Fibroblast of pulmonary artery (primary cell): ENCODE data around the gene DRAM1.

Experiments
- DNase-seq: peaks from one replicate; pipeline ENCODE4 v3.0.0-alpha.2; 2010; ENCODE audit warnings: low read depth
- H3K4me3 ChIP-seq: replicated peaks from 2 replicates; pipeline ENCODE4 v1.5.1; 2011; ENCODE audit warnings: low read depth, mild to moderate bottlenecking, control low read depth, low read length, moderate library complexity
- TF ChIP-seq, protein P1 (sequence below): IDR thresholded peaks from 2 replicates; pipeline ENCODE4 v1.5.1; 2011; ENCODE audit warnings: mild to moderate bottlenecking, control low read depth, low read length, inconsistent platforms; ENCODE audit errors: missing control alignments

Gene DRAM1

DNA sequence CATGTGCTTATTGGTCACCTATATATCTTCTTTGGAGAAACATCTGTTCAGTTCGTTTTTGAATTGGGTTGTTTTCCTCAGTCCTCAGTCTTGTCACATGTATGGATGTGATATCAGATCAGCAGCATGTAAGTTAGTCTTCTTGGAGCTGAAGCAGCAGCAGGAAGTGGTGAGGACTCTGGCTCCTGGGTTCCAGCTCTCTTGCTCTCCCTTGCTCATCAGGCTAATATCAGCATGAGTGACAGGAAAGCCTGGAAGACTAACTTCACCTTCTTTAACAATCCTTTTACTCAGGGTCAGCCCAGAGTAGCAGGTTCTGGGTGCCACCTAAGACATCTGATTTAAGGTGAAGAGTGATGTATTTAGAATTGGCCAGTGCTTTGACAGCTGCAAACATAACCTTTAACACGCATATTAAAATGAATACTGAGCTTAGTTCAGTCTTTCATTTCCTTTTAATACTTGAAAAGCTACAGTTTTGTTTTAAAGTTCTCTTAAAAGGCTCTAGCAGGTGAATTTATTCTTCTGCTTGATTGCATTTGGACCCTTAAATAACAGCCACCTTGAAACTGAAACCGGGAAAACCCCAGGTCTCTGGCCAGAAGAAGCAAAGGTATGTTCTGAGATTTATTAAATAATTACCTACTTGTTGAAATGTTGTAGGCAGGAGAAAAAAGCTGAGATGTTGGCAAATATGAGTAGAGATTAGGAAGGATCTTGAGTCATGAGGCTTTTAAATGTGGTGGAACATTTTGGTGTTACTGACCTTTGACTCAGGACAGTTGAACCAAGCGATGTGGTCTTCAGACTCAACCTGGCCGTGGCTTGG, 54.3 kb downstream of the DRAM1 start:
- H3K4me3 ChIP-seq, result no peak overlapping the region
- no peak for DNase-seq
- TF ChIP-seq, protein P1, sequence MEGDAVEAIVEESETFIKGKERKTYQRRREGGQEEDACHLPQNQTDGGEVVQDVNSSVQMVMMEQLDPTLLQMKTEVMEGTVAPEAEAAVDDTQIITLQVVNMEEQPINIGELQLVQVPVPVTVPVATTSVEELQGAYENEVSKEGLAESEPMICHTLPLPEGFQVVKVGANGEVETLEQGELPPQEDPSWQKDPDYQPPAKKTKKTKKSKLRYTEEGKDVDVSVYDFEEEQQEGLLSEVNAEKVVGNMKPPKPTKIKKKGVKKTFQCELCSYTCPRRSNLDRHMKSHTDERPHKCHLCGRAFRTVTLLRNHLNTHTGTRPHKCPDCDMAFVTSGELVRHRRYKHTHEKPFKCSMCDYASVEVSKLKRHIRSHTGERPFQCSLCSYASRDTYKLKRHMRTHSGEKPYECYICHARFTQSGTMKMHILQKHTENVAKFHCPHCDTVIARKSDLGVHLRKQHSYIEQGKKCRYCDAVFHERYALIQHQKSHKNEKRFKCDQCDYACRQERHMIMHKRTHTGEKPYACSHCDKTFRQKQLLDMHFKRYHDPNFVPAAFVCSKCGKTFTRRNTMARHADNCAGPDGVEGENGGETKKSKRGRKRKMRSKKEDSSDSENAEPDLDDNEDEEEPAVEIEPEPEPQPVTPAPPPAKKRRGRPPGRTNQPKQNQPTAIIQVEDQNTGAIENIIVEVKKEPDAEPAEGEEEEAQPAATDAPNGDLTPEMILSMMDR, result no peak

DNA sequence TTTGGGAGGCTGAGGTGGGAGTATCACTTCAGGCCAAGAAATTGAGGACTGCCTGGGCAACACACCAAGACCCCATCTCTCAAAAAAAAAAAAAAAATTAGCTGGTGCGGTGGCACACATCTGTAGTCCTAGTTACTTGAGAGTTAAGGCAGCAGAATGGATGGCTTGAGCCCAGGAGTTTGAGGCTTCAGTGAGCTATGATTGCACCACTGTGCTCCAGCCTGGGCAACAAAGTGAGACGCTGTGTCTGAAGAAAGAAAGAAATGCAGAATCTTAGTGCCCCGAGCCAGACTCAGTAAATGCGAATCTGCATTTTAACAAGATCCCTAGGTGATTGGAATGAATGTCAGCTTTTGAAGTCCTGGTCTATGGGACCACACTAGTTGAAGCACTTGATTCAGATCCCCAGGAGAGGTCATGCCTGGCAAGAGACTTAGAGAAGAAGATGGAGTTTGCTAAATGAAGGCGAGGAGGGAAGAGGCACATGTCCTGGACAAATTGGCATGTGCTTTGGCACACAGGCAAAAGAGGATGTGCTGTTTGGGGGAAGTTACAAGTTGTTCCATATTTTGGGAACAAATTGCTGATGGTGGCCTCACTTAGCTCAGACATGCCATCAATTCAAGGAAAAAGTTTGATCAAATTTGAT, 56.6 kb downstream of the DRAM1 start:
- no peak overlapping the region for H3K4me3 ChIP-seq
- TF ChIP-seq, protein P1, result no peak
- no peak for DNase-seq

DNA sequence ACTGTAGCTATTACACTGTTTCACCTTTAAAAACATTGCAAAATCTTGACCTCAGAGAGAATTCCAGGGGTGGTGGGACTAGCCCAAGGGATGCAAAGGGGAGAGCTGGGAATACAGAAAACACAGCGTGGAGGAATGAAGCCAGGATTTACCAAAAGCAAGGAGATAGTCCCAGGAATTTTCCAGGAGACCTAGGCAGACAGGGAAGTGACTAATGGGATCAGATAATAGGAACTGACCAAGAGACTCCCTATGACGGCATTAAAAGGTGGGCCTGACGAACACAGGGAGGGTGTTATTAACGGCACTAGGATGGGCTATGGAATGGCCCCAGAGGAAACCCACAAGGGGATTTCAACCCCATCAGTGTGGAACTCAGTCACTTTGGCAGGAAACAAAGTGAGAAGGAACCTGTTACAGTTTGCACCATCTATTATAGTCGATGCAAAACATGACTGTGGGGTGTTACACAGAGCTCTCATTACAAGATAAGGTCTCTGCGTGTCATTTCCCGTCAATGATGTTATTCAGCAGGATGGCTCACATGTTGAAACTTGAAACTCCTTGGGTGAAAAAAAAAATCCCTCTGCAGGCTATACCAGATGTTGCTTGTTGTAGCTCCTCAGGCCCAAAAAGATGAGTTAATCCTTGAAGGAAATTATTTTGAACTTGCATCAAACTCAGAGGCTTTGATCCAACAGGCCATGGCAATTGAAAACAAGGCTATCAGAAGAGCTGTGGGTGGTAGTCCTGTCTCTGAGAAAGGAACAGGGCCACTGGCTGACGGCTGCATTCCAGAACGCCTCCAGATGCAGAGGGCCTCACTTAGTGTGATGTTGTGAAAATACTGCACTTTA, 58.7 kb downstream of the DRAM1 start:
- no peak overlapping the region for H3K4me3 ChIP-seq
- peak; percentile 98 for DNase-seq
- TF ChIP-seq, protein P1, result no peak

DNA sequence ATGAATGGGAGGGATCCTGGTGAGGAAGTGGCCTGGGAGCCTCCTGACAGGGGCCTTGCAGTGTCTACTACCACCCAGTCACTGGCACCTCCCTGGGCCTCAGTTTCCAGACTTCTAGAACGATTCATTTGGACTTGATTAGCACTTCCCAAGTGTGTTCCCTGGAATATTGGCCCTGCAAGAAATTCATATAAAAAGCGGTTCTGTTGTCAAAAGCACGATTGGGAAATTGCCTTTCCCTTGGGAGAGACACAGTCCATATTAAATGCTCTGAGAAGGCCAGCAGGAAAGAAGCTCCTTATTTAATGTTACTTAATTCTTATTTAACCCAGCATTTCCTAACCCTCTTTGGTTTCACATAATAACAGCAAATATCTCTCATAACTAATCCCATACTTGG, 61.9 kb downstream of the DRAM1 start:
- TF ChIP-seq, protein P1, result no peak
- H3K4me3 ChIP-seq, result no peak overlapping the region
- peak; percentile 31 for DNase-seq

DNA sequence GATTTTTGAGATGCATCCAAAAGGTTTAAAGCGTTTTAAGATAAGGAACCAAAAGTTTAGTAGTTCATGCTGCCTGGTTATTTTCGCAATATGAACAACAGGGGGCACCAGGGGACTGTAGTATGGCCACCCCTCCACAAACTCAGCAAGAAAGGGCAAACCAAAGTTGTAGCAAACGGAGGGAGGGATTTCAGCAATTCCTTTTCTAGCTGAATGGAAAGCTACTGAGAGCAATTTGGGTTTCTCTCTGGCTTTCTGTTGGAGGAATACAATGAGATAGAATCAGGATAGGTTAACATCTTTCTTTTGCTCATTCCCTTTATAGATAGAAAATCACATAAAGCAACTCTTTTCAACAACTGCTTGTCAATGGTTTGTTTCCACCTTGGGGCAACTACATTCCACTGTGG, 62.5 kb downstream of the DRAM1 start:
- peak; percentile 91 for DNase-seq
- H3K4me3 ChIP-seq, result no peak overlapping the region
- TF ChIP-seq, protein P1, result peak; percentile 91

DNA sequence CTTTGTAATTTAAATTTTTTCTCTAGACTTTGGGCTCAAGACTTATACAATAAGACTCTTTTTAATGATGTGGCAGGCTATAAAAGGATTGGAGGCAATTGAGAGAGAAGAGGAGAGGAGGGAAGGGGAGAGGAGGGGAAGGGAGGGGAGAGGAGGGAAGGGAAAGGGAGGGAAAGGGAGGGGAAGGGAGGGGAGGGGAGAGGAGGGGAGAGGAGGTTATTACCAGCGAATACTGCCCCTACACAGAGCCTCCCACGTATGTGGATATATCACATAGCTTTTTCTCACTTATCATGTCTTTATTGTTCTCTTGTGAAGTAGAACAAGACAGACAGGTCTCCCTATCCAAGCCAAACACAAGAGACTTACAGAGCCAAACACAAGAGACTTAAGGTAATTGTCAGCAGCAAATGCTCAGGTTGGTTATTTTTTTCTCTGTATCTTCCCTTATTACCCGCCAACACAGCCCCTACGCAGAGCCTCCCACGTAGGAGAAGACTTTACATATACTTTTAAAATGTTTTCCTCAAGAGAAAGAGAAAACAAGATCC, 63.1 kb downstream of the DRAM1 start:
- no peak overlapping the region for H3K4me3 ChIP-seq
- peak; percentile 14 for DNase-seq
- TF ChIP-seq, protein P1, result no peak
